HL-60 (cell line): ENCODE measurements around the gene NAALAD2.
"Not testable (repeated sequence)": the region's sequence is repeated elsewhere in the genome, so short reads cannot be mapped to it uniquely, and the experiment has no call there.

ENCODE experiments used
- POLR2AphosphoS5 ChIP-seq: IDR thresholded peaks from 2 replicates; pipeline ENCODE4 v1.6.1; 2012; ENCODE audit warnings: low read depth
- TF ChIP-seq, protein P1 (sequence below): IDR thresholded peaks from one replicate; pipeline ENCODE4 v1.5.1; 2011; ENCODE audit warnings: low read length, control low read depth, inconsistent platforms; ENCODE audit not compliant: insufficient read depth

DNA sequence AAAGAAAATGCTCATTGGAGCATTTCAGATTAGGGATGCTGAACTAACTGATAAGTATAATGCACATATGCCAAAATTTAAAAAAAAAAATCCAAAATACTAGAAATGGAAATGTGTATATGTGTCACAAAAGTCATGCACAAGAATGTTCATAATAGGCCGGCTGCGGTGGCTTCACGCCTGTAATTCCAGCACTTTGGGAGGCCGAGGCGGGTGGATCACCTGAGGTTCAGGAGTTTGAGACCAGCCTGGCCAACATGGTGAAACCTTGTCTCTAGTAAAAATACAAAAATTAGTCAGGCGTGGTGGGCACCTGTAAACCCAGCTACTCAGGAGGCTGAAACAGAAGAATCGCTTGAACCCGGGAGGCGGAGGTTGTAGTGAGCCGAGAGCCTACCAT is 73.5 kb downstream of the NAALAD2 start:
- TF ChIP-seq, protein P1, sequence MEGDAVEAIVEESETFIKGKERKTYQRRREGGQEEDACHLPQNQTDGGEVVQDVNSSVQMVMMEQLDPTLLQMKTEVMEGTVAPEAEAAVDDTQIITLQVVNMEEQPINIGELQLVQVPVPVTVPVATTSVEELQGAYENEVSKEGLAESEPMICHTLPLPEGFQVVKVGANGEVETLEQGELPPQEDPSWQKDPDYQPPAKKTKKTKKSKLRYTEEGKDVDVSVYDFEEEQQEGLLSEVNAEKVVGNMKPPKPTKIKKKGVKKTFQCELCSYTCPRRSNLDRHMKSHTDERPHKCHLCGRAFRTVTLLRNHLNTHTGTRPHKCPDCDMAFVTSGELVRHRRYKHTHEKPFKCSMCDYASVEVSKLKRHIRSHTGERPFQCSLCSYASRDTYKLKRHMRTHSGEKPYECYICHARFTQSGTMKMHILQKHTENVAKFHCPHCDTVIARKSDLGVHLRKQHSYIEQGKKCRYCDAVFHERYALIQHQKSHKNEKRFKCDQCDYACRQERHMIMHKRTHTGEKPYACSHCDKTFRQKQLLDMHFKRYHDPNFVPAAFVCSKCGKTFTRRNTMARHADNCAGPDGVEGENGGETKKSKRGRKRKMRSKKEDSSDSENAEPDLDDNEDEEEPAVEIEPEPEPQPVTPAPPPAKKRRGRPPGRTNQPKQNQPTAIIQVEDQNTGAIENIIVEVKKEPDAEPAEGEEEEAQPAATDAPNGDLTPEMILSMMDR = not testable (repeated sequence)
- TF ChIP-seq POLR2AphosphoS5 = not testable (repeated sequence)
